NCI-H2196 treated with DMSO at 0.1 percent for 48 hours (cell line): ENCODE results near the gene NR3C2.

Experiments used
- DNase-seq: peaks from one replicate; lab custom pipeline; 2025; ENCODE audit not compliant: unreplicated experiment; lab: John Stamatoyannopoulos, UW

NR3C2 gene

GRCh38 chr4:148266240-148266639 lies 176.0 kb downstream of the NR3C2 start:
- no peak for DNase-seq

- DNase-seq = no peak
Measured at GRCh38 chr4:148265627-148266026, 176.6 kb downstream of the NR3C2 start.

GRCh38 chr4:148263802-148264201 lies 178.4 kb downstream of the NR3C2 start:
- DNase-seq = no peak

DNA sequence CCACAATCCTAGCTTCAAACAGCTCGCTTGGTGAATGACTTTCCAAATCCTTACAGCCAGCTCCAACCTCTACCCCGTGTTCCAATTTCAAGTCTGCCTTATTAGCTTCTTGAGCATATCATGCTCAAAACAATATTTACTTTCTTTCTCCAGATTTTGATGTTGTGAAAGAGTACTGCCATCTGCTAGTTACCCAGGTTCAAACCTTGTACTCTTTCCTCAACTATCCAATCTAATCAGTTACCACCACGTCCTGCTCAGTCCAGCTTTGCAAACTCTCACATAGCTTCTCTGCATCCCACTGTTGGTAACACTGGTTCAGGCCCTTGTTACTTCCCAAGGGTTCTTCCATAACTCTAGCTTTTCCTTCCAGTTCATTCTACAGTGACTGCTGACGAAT lies 179.1 kb downstream of the NR3C2 start:
- no peak for DNase-seq

DNA sequence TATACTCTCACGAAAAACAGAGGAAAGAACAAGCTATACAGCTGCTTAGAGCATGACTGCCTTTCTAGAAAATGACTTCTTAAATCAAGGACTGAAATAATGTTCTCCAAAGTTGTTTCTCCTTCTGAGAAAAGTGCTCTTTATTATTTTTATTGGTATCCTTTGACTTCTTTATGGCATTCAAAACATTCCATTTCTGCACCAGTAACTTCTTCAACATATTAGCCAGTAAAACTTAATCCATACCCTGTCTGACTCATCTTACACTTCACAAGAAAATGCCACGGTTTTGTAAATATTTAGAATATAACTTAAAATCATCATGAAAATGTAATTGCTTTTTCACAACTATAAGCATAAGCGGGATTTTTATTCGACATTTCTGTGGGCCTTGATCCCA lies 180.4 kb downstream of the NR3C2 start:
- no peak for DNase-seq

DNA sequence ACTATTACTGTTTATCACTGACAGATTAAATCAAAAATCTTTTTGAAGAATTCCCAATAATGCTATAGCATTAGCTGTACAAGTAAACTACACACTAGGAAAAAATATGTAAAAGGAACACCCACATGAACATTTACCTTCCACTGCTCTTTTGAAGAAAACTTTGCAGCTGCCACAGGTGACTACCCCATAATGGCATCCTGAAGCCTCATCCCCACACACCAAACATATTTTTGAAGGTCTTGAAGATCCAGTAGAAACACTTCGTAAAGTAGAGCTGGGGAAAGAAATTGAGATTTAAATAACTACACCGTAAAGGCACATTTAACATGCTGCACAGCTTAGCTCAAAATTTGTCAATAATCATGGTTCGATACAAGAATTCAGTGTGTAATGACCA lies 182.4 kb downstream of the NR3C2 start:
- DNase-seq = no peak

GRCh38 chr4:148258535-148258934 lies 183.7 kb downstream of the NR3C2 start:
- DNase-seq = no peak

GRCh38 chr4:148255344-148255720 lies 186.9 kb downstream of the NR3C2 start:
- no peak for DNase-seq

DNA sequence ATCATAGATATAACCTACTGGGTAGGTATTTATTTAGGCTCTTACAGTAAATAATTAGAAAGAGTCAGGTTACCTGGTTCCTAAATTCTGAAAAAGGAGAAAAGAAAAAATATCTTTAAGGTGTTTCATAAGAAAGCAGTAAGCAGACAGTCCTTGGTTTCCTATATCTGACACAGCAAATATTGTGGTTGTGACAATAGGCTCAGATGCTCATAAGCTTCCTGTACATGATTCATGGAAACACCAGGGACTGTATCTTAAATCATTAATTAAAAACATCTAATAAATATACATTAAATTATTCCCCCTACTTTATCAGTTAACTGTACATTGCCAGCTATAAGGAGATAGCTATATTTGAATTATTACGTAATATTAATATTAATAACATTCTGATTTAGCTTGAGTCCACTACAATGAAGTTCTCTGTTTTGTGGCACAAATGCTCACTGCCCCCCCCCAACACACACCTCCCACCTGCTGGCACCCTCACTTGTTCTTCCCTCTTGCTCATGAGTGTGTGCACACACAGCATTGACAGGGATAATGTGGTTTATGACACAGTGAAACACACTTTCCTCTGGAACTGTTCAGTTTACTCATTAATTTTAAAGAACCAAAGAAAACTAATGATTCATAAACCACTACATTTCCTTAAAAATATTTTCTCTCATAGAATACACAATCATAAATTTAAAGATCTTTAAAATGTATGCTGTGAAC lies 187.4 kb downstream of the NR3C2 start:
- DNase-seq = no peak

GRCh38 chr4:148253768-148254167 lies 188.4 kb downstream of the NR3C2 start:
- DNase-seq = no peak

DNA sequence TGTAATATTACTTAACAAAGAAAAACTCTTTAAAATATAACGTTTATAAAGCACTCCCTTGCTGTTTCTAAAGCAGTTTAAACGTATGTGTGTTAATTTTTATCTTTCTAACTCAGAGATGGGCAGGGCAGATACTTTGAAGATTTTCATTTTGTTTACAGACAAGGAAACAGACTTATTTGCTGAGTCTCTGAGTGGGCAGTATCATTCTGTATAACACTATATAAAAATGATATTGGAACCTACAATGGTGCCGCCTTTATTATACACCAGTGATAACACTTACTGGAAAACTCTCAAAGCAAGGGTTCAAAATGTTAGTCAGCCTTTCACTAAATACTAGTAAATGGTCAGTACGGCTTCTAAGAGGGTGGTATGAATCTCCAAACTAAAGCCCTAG lies 193.4 kb downstream of the NR3C2 start:
- DNase-seq = no peak

- DNase-seq = no peak
Measured at GRCh38 chr4:148245015-148245414, 197.2 kb downstream of the NR3C2 start.

GRCh38 chr4:148243837-148244236 lies 198.4 kb downstream of the NR3C2 start:
- DNase-seq = no peak

GRCh38 chr4:148240241-148240640 lies 202.0 kb downstream of the NR3C2 start:
- DNase-seq = no peak

GRCh38 chr4:148239494-148239985 lies 202.7 kb downstream of the NR3C2 start:
- DNase-seq = no peak

DNA sequence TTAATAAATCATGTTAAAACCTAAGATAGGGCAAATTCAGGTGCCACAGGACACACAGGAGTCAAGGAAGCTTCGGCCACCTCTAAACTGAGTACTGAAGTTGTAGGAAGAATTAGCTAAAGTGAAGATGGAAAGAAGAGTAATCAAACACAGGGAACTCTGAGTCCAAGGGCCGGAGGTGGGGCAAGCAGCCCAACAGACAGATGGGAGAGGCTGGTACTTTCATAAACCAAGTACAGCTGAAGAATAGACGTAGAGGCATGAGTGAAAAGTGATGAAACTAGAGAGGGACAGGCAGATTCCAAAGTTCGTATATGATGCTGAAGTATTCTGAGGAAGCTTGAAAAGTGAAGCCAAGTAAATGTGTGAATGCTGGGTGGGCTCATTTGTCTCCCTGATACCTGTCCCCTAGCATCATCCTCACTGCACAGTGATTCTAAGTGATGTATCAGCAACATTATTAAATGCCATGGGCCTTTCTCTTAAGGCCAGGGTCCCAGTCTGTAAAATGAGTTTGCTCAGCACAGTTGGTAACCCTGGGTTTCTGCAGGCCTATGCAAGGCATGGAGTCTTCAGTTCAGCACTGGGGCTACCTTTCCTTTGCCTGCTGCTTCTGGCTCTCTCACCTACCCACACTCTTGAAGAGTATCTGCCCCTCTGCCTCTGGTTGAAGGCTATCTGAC lies 203.3 kb downstream of the NR3C2 start:
- no peak for DNase-seq

- DNase-seq = no peak
Measured at GRCh38 chr4:148238086-148238485, 204.1 kb downstream of the NR3C2 start.

- no peak for DNase-seq
Measured at GRCh38 chr4:148235809-148236208, 206.4 kb downstream of the NR3C2 start.

DNA sequence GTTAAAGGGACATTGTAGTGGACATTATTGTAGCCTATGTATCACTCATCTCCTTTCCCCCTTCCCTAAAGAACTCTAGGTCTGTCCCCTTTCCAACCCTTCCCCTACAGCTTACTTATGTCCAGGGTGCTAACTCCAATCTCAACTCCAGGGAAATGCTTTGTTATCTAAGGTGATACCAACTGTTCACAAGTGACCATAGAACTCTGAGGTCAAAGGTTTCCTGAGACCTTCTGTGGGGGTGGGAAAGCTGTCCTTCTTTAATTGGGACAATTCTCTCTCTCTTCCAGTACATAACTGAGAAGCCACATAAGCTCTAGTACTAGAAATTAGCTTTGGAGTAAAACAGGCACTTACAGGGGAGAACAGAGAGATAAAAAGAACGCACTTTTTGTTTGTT lies 212.4 kb downstream of the NR3C2 start:
- no peak for DNase-seq

- DNase-seq = no peak
Measured at GRCh38 chr4:148229028-148229427, 213.2 kb downstream of the NR3C2 start.

DNA sequence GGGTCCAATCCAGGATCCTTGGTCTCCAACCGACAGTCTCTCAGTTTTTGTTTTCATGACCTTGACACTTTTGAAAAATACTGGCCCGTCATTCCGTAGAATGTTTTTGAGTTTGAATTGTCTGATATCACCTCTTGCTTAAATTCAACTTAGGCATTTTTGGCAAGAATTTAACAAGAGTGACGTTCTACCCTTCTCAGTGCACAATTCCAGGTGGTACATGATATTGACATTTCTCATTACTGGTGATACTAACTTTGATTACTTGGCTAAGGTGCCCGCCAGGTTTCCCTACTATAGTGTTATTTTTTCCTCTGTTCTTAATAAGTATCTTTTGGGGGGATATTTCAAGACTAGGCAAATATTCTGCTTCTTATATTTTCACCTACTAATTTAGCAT lies 215.1 kb downstream of the NR3C2 start:
- DNase-seq = no peak

- DNase-seq = no peak
Measured at GRCh38 chr4:148226341-148226740, 215.9 kb downstream of the NR3C2 start.

GRCh38 chr4:148225639-148226038 lies 216.6 kb downstream of the NR3C2 start:
- DNase-seq = no peak
